ENCODE results near the gene CHRNA7. TPM values are rescaled to one million over a fixed set of nuclear protein-coding genes. Genes with fewer than 3 reads are reported as not detected.

CHRNA7 gene
- total RNA-seq, 1 donor from 2014 or later: 5.3 TPM

- no peaks in the 10 kb centered on the region for H3K9me3 Mint-ChIP-seq
- H3K4me3 Mint-ChIP-seq: no peak overlapping the region
- H3K36me3 Mint-ChIP-seq: no peaks in the 10 kb centered on the region
- no peaks in the 10 kb centered on the region for H3K27me3 Mint-ChIP-seq
- no peak for TF ChIP-seq CTCF (conservative IDR thresholded peaks at IDR 0.05)
- DNase-seq (ENCODE audit: extremely low spot score, unreplicated experiment): no peak
- H3K27ac Mint-ChIP-seq: no peak overlapping the region
- peaks cover 10% of the 10 kb centered on the region for H3K4me1 Mint-ChIP-seq (ENCODE audit: unreplicated experiment)
Measured at GRCh38 chr15:32096916-32097617, 66.8 kb downstream of the CHRNA7 start.

GRCh38 chr15:32098033-32098432 lies 67.7 kb downstream of the CHRNA7 start:
- Mint-ChIP-seq H3K27me3 (no peaks in the 10 kb centered on the region), H3K9me3 (no peaks in the 10 kb centered on the region), H3K4me1 (ENCODE audit: unreplicated experiment) (peaks cover 10% of the 10 kb centered on the region), H3K36me3 (peaks cover 4% of the 10 kb centered on the region), H3K27ac (no peak overlapping the region), H3K4me3 (no peak overlapping the region)
- no peak for DNase-seq (ENCODE audit: extremely low spot score, unreplicated experiment)
- no peak for TF ChIP-seq CTCF (conservative IDR thresholded peaks at IDR 0.05)

GRCh38 chr15:32099097-32099785 lies 68.9 kb downstream of the CHRNA7 start:
- Mint-ChIP-seq H3K36me3 (peaks cover 8% of the 10 kb centered on the region), H3K4me1 (ENCODE audit: unreplicated experiment) (peaks cover 10% of the 10 kb centered on the region), H3K4me3 (no peak overlapping the region), H3K27ac (no peak overlapping the region), H3K27me3 (no peaks in the 10 kb centered on the region), H3K9me3 (no peaks in the 10 kb centered on the region)
- DNase-seq (ENCODE audit: extremely low spot score, unreplicated experiment): no peak
- TF ChIP-seq CTCF (conservative IDR thresholded peaks at IDR 0.05): no peak

DNA sequence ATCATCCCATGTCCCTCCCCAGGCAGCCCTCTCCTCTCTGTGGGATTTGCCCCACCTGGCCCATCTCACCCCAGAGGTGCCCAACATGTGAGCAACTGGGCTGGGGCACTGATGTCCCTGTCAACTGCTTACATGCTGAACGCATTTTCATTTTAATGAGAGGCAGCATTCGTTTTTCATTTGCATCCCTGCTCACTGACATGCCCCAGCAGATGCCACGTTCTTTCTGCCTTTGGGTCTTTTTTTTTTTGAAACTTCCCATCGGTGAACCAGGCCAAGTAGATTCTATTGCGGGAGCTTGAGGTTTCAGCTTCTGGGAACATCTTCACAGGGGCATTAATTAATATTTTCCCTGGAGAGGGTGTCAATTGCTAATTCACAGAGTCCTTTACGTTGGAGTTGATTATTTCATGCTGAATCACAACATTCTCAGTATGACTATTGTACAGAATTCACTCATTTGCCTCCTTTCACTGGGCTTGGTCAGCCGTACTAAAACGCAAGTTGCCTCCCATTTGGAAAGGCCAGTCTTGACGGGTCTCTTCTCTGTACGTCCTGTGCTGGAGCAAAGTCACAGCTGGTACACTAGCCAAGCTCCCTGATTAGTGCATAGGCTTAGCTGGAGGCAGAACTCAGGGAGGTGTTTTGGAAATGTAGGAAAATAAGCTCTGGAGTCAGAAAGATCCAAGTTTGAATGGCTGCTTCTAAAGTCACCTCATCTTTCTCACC lies 69.8 kb downstream of the CHRNA7 start:
- no peak for DNase-seq (ENCODE audit: extremely low spot score, unreplicated experiment)
- no peak for TF ChIP-seq CTCF (conservative IDR thresholded peaks at IDR 0.05)
- peaks cover 8% of the 10 kb centered on the region for H3K36me3 Mint-ChIP-seq
- H3K27me3 Mint-ChIP-seq: no peaks in the 10 kb centered on the region
- H3K9me3 Mint-ChIP-seq: no peaks in the 10 kb centered on the region
- H3K27ac Mint-ChIP-seq: no peak overlapping the region
- H3K4me1 Mint-ChIP-seq (ENCODE audit: unreplicated experiment): peaks cover 10% of the 10 kb centered on the region
- no peak overlapping the region for H3K4me3 Mint-ChIP-seq

DNA sequence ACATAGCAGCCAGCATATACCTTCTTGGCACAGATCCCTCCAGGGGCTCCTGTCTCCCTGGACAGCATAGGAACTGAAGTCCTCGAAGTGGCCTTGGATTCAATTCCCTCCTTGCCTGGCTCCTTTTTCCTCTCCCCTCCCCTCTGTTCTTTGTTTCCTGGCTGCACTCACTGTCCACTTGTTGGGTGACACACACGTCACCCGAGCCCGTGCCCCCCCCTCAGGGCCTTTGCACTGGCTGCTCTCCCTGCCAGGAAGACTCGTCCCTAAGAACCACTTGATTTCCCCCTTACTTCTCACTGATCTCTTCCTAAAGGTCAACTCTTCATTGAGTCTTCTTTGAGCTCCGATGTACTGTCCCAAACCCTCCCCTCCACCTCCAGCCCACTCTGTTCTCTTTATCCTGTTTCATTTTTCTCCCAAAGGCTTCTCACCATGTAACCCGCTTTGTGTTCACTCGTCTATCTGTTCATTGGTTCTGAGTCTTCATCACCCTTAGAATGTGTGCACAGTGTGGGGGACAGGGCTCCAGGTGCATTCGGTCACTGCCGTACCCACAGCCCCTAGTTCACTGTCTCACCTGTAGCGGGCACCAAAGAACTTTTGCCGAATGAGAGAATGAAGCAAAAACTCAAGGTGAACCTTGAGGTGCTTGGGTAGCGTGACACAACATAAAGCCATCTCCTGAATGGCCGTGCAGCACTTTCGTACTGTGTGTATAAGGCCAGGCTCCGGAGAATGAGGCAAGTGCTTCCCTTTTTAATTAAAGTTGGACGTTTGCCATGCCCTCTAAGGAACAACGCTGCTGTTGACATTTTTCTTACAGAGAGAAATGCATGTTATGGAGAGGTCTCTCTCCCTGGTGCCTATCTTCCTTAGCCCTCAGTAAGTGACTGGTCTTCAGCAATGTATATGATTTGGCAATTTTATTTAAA lies 74.0 kb downstream of the CHRNA7 start:
- H3K27ac Mint-ChIP-seq: no peak overlapping the region

More for the DNA sequence above, 74.0 kb downstream of the CHRNA7 start:
- DNase-seq (ENCODE audit: extremely low spot score, unreplicated experiment): no peak
- Mint-ChIP-seq H3K36me3 (peaks cover 8% of the 10 kb centered on the region), H3K27me3 (no peaks in the 10 kb centered on the region), H3K4me1 (ENCODE audit: unreplicated experiment) (no peaks in the 10 kb centered on the region), H3K9me3 (no peaks in the 10 kb centered on the region), H3K4me3 (no peak overlapping the region)
- no peak for TF ChIP-seq CTCF (conservative IDR thresholded peaks at IDR 0.05)
